ENCODE measurements around the gene LILRB5. TPM values are rescaled to one million over a fixed set of nuclear protein-coding genes. Genes with fewer than 3 reads are reported as not detected.

The LILRB5 gene
- total and polyA plus RNA-seq, 9 of the 15 experiments (the other 6 are each of a cell fraction or from before 2014, with no cell fraction given), result not detected

DNA sequence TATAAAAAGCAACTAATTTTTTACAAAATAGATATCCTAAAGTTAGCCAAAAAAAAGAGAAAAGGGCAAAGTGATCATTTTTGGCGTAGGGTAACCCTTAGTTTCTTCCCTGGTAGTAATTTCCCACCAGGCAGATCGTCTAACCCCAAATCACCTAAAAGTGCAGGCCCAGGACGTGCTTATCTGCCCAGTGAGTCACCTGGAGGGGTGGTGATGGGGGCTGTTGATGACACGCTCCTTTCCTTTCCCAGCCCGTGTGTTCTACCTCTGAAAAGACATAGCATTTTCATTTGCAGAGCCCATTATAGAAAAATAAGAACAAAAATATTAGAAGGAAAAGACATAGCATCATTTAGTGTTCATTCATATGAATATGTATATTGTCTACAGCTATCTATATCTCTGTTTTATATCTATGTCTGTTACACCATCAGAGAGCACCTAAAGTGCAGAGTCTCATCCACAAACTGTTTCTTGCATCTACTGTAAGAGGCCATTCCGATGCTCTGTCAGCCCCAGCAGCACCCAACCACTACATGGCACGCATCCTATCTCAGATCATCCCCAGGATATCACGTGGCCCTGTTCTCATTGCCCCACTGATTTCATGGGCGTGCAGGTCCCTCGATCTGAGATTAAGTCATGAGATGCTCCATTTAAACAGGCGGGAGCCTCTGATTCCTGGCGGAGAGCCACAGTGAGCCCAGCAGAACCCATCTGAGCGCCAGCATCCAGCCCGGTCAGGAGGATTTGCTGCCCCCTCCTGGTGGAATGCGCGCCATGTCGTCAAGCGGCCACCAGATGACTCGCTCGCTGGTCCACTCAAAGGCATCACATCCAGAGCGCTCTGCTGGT is 25.8 kb downstream of the LILRB5 start (continued):
- TF ChIP-seq SRSF7 (optimal IDR thresholded peaks at IDR 0.05; ENCODE audit: low read depth, low read length), result no peak
- TF ChIP-seq, protein P1, sequence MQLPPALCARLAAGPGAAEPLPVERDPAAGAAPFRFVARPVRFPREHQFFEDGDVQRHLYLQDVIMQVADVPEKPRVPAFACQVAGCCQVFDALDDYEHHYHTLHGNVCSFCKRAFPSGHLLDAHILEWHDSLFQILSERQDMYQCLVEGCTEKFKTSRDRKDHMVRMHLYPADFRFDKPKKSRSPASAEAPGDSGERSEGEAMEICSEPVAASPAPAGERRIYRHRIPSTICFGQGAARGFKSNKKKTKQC (CRISPR knock-in tag; IDR thresholded peaks at IDR 0.05), result no peak
- TF ChIP-seq, protein P2, sequence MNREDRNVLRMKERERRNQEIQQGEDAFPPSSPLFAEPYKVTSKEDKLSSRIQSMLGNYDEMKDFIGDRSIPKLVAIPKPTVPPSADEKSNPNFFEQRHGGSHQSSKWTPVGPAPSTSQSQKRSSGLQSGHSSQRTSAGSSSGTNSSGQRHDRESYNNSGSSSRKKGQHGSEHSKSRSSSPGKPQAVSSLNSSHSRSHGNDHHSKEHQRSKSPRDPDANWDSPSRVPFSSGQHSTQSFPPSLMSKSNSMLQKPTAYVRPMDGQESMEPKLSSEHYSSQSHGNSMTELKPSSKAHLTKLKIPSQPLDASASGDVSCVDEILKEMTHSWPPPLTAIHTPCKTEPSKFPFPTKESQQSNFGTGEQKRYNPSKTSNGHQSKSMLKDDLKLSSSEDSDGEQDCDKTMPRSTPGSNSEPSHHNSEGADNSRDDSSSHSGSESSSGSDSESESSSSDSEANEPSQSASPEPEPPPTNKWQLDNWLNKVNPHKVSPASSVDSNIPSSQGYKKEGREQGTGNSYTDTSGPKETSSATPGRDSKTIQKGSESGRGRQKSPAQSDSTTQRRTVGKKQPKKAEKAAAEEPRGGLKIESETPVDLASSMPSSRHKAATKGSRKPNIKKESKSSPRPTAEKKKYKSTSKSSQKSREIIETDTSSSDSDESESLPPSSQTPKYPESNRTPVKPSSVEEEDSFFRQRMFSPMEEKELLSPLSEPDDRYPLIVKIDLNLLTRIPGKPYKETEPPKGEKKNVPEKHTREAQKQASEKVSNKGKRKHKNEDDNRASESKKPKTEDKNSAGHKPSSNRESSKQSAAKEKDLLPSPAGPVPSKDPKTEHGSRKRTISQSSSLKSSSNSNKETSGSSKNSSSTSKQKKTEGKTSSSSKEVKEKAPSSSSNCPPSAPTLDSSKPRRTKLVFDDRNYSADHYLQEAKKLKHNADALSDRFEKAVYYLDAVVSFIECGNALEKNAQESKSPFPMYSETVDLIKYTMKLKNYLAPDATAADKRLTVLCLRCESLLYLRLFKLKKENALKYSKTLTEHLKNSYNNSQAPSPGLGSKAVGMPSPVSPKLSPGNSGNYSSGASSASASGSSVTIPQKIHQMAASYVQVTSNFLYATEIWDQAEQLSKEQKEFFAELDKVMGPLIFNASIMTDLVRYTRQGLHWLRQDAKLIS (CRISPR knock-in tag; IDR thresholded peaks at IDR 0.05), result no peak
- TF ChIP-seq RAD51 (IDR thresholded peaks at IDR 0.05; ENCODE audit: borderline replicate concordance, low read depth), result peak; percentile 49
- TF ChIP-seq ZNF274 (IDR thresholded peaks at IDR 0.05; ENCODE audit: borderline replicate concordance, low read depth, low read length), result no peak
- TF ChIP-seq CHD1 (IDR thresholded peaks at IDR 0.05; ENCODE audit: low read length), result no peak
- peak; percentile 88 for TF ChIP-seq ZEB2 (IDR thresholded peaks at IDR 0.05)
- TF ChIP-seq ZNF668 (CRISPR knock-in tag; IDR thresholded peaks at IDR 0.05), result no peak
- no peak for TF ChIP-seq MECOM (CRISPR knock-in tag; IDR thresholded peaks at IDR 0.05)
- TF ChIP-seq TBL1XR1 (IDR thresholded peaks at IDR 0.05; ENCODE audit: low read length in 2 of 2), result peak in 1 of 2 experiments; percentile 68; a peak in 1 of 4 replicates
- no peak for TF ChIP-seq LARP7 (IDR thresholded peaks at IDR 0.05)
- TF ChIP-seq CCNT2 (IDR thresholded peaks at IDR 0.05; ENCODE audit: borderline replicate concordance, extremely low read depth, insufficient read length, low read depth, low read length), result no peak
- TF ChIP-seq C11orf30 (IDR thresholded peaks at IDR 0.05; ENCODE audit: low read depth), result no peak
- TF ChIP-seq ATF1 (CRISPR knock-in tag; IDR thresholded peaks at IDR 0.05), result no peak
- TF ChIP-seq ATF1 (tag; IDR thresholded peaks at IDR 0.05), result peak; percentile 44; the same call in 1 of the 2 replicates
- no peak for TF ChIP-seq FOXO4 (CRISPR knock-in tag; IDR thresholded peaks at IDR 0.05)
- TF ChIP-seq ZBTB5 (IDR thresholded peaks at IDR 0.05), result no peak
- TF ChIP-seq JUN (IDR thresholded peaks at IDR 0.05; ENCODE audit: borderline replicate concordance, low read depth, low read length), result peak; percentile 77
- no peak for TF ChIP-seq JUN (CRISPR knock-in tag; IDR thresholded peaks at IDR 0.05; ENCODE audit: borderline replicate concordance)
